Neural cell (in vitro differentiated cells): ENCODE results near the gene TMEM269. TPM values are rescaled to one million over a fixed set of nuclear protein-coding genes. Genes with fewer than 3 reads are reported as not detected.

Experiments
- H2AFZ ChIP-seq: fragments of 200-600, 300-800 bp; sonication (generic), shearing (Covaris generic); 2 replicates; pipeline ENCODE4 v1.6.0; 2014; ENCODE audit warnings: low read depth, mild to moderate bottlenecking, antibody characterized with exemption, low read length, moderate library complexity
- H3F3A ChIP-seq: fragments of 200-600 bp; shearing (Covaris generic); 2 replicates; pipeline ENCODE4 v1.6.1; 2016; ENCODE audit warnings: mild to moderate bottlenecking, moderate library complexity, mixed read lengths, antibody characterized with exemption, low read length; ENCODE audit not compliant: insufficient read depth, poor library complexity, severe bottlenecking
- H3K27ac ChIP-seq: fragments of 200-600, 300-800 bp; sonication (generic), shearing (Covaris generic); 2 replicates; pipeline ENCODE4 v1.5.1; 2014; ENCODE audit warnings: mild to moderate bottlenecking, low read length, moderate library complexity
- H3K27me3 ChIP-seq: fragments of 300-800, 200-600 bp; sonication (generic), shearing (Covaris generic); 2 replicates; pipeline ENCODE4 v1.6.0; 2014; ENCODE audit warnings: mild to moderate bottlenecking, low read depth, low read length, moderate library complexity; ENCODE audit not compliant: insufficient read depth
- H3K36me3 ChIP-seq: fragments of 300-800, 200-600 bp; sonication (generic), shearing (Covaris generic); 2 replicates; pipeline ENCODE4 v1.5.1; 2014; ENCODE audit warnings: mild to moderate bottlenecking, antibody characterized with exemption, low read length, moderate library complexity; ENCODE audit not compliant: insufficient read depth
- H3K4me2 ChIP-seq: fragments of 300-800, 200-600 bp; sonication (generic), shearing (Covaris generic); 2 replicates; pipeline ENCODE4 v1.6.0; 2014; ENCODE audit warnings: mild to moderate bottlenecking, low read length
- H3K4me3 ChIP-seq: fragments of 300-800, 200-600 bp; sonication (generic), shearing (Covaris generic); 2 replicates; pipeline ENCODE4 v1.5.1; 2014; ENCODE audit warnings: mild to moderate bottlenecking, low read length, moderate library complexity
- H3K79me2 ChIP-seq: fragments of 200-600 bp; shearing (Covaris generic); replicated peaks from 2 replicates; pipeline ENCODE4 v1.6.0; 2014; ENCODE audit warnings: mild to moderate bottlenecking, low read length, moderate library complexity; ENCODE audit not compliant: insufficient read depth
- H3K9ac ChIP-seq: fragments of 300-800, 200-600 bp; sonication (generic), shearing (Covaris generic); 2 replicates; pipeline ENCODE4 v1.6.1; 2016; ENCODE audit warnings: mild to moderate bottlenecking, low read length, mixed read lengths
- H3K9me2 ChIP-seq: fragments of 200-600 bp; shearing (Covaris generic); 2 replicates; pipeline ENCODE4 v1.6.1; 2016; ENCODE audit warnings: mild to moderate bottlenecking, low read length, mixed read lengths; ENCODE audit not compliant: insufficient read depth
- H3K9me3 ChIP-seq: fragments of 200-600, 300-800 bp; sonication (generic), shearing (Covaris generic); 2 replicates; pipeline ENCODE4 v1.6.1; 2016; ENCODE audit warnings: mild to moderate bottlenecking, mixed run types, low read length, moderate library complexity, mixed read lengths
- H4K20me1 ChIP-seq: fragments of 200-600 bp; shearing (Covaris generic); 2 replicates; pipeline ENCODE4 v1.6.1; 2016; ENCODE audit warnings: mild to moderate bottlenecking, mixed run types; ENCODE audit not compliant: insufficient read depth
- CTCF ChIP-seq: fragments of 450-650 bp; IDR thresholded peaks from 2 replicates; pipeline ENCODE4 v1.5.1; 2014; ENCODE audit warnings: antibody characterized with exemption, mild to moderate bottlenecking, moderate library complexity; ENCODE audit not compliant: poor library complexity, severe bottlenecking
- EP300 ChIP-seq: fragments of 450-650 bp; conservative IDR thresholded peaks from 2 replicates; pipeline ENCODE4 v1.6.1; 2014; ENCODE audit warnings: antibody characterized with exemption, mild to moderate bottlenecking, moderate library complexity; ENCODE audit not compliant: poor library complexity, severe bottlenecking
- EZH2 ChIP-seq: fragments of 200-600, 300-800 bp; shearing (Covaris generic), sonication (generic); IDR thresholded peaks from 2 replicates; pipeline ENCODE4 v1.6.1; 2014; ENCODE audit warnings: antibody characterized with exemption, low read length, borderline replicate concordance, mild to moderate bottlenecking; ENCODE audit not compliant: insufficient read depth, poor library complexity, severe bottlenecking
- MXI1 ChIP-seq: fragments of 450-650 bp; conservative IDR thresholded peaks from 2 replicates; pipeline ENCODE4 v1.6.1; 2014; ENCODE audit warnings: antibody characterized with exemption, mild to moderate bottlenecking; ENCODE audit not compliant: poor library complexity, severe bottlenecking
- POLR2AphosphoS5 ChIP-seq: IDR thresholded peaks from 2 replicates; pipeline ENCODE4 v1.6.1; 2012
- RAD21 ChIP-seq: fragments of 450-650 bp; conservative IDR thresholded peaks from 2 replicates; pipeline ENCODE4 v1.6.1; 2014; ENCODE audit warnings: antibody characterized with exemption, mild to moderate bottlenecking, moderate library complexity
- REST ChIP-seq: IDR thresholded peaks from 2 replicates; pipeline ENCODE4 v1.6.1; 2012; ENCODE audit warnings: borderline replicate concordance
- SMC3 ChIP-seq: fragments of 450-650 bp; conservative IDR thresholded peaks from 2 replicates; pipeline ENCODE4 v1.6.1; 2014; ENCODE audit warnings: antibody characterized with exemption, mild to moderate bottlenecking, moderate library complexity; ENCODE audit not compliant: poor library complexity
- TAF1 ChIP-seq: IDR thresholded peaks from 2 replicates; pipeline ENCODE4 v1.6.1; 2012; ENCODE audit warnings: low read depth
- polyA plus RNA-seq: library from polyadenylated mRNA; depleted of rRNA; stranded (reverse); fragments of >200 nt; gene quantifications from 2 replicates; pipeline ENCODE4 v1.2.3, GENCODE V29; 2014

Gene TMEM269
- polyA plus RNA-seq, 1 donor from 2014 or later, result 1.1 TPM

GRCh38 chr1:42737986-42738677 lies 46.7 kb upstream of the TMEM269 start:
- no peaks in the 10 kb centered on the region for H3K9me3 ChIP-seq
- no peaks in the 10 kb centered on the region for H3K36me3 ChIP-seq
- H3K27ac ChIP-seq, result no peak overlapping the region
- TF ChIP-seq TAF1 (no peak), CTCF (no peak), RAD21 (no peak), MXI1 (no peak), REST (no peak), POLR2AphosphoS5 (no peak), EZH2 (no peak), EP300 (no peak), SMC3 (no peak)
- H2AFZ ChIP-seq, result no peak overlapping the region
- H3K4me2 ChIP-seq, result no peak overlapping the region
- H3K79me2 ChIP-seq, result no peaks in the 10 kb centered on the region
- H3F3A ChIP-seq, result no peaks in the 10 kb centered on the region
- H3K9me2 ChIP-seq, result no peaks in the 10 kb centered on the region
- H4K20me1 ChIP-seq, result no peaks in the 10 kb centered on the region
- H3K9ac ChIP-seq, result no peak overlapping the region
- H3K27me3 ChIP-seq, result no peaks in the 10 kb centered on the region
- no peak overlapping the region for H3K4me3 ChIP-seq

GRCh38 chr1:42738678-42739226 lies 46.0 kb upstream of the TMEM269 start:
- Histone ChIP-seq H3K4me2 (no peak overlapping the region), H4K20me1 (no peaks in the 10 kb centered on the region), H3K9me2 (no peaks in the 10 kb centered on the region), H3K27me3 (no peaks in the 10 kb centered on the region), H3K36me3 (no peaks in the 10 kb centered on the region), H3K79me2 (no peaks in the 10 kb centered on the region), H3K9me3 (no peaks in the 10 kb centered on the region), H3F3A (no peaks in the 10 kb centered on the region), H3K4me3 (no peak overlapping the region), H2AFZ (no peak overlapping the region), H3K27ac (no peak overlapping the region), H3K9ac (no peak overlapping the region)
- TF ChIP-seq EP300 (no peak), MXI1 (no peak)
